ENCODE results near the gene C1QBP. TPM values are rescaled to one million over a fixed set of nuclear protein-coding genes. Genes with fewer than 3 reads are reported as not detected.

Gene C1QBP
- total RNA-seq, 1 donor from 2014 or later: 153 TPM

DNA sequence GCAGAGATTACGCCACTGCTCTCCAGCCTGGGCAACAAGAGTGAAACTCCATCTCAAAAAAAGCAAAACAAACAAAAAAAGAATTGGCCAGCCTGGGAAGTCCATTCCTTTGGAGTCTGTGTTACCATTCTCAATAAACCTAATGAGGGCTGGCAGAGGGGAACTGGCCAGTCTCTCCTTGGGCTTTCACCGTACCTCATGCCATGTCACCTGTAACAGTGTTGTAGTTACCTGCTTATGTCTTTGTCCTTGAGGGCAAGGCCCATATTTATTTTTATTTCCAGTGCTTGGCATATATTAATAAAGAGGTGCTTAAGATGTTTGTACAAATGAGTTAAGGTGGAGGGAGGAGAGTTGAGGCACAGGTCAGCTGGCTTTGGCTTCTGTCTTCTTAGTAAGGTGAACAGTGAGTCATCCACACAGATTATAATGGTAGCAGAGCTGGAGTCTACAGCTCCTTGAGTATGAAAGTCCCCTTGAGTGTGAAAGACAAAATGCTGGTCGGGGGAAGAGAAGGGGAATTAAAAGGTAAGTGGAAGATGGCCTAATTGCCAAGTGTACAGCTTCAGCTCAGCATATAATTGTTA, 8.4 kb downstream of the C1QBP start:
- Mint-ChIP-seq H3K4me3 (no peak overlapping the region), H3K36me3 (peaks cover 46% of the 10 kb centered on the region), H3K9me3 (no peaks in the 10 kb centered on the region), H3K4me1 (ENCODE audit: unreplicated experiment) (peaks cover 4% of the 10 kb centered on the region), H3K27ac (peak overlapping the region; percentile 5), H3K27me3 (no peaks in the 10 kb centered on the region)
- no peak for DNase-seq (ENCODE audit: extremely low spot score, unreplicated experiment)
- TF ChIP-seq, protein P1, sequence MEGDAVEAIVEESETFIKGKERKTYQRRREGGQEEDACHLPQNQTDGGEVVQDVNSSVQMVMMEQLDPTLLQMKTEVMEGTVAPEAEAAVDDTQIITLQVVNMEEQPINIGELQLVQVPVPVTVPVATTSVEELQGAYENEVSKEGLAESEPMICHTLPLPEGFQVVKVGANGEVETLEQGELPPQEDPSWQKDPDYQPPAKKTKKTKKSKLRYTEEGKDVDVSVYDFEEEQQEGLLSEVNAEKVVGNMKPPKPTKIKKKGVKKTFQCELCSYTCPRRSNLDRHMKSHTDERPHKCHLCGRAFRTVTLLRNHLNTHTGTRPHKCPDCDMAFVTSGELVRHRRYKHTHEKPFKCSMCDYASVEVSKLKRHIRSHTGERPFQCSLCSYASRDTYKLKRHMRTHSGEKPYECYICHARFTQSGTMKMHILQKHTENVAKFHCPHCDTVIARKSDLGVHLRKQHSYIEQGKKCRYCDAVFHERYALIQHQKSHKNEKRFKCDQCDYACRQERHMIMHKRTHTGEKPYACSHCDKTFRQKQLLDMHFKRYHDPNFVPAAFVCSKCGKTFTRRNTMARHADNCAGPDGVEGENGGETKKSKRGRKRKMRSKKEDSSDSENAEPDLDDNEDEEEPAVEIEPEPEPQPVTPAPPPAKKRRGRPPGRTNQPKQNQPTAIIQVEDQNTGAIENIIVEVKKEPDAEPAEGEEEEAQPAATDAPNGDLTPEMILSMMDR (conservative IDR thresholded peaks at IDR 0.05): no peak

DNA sequence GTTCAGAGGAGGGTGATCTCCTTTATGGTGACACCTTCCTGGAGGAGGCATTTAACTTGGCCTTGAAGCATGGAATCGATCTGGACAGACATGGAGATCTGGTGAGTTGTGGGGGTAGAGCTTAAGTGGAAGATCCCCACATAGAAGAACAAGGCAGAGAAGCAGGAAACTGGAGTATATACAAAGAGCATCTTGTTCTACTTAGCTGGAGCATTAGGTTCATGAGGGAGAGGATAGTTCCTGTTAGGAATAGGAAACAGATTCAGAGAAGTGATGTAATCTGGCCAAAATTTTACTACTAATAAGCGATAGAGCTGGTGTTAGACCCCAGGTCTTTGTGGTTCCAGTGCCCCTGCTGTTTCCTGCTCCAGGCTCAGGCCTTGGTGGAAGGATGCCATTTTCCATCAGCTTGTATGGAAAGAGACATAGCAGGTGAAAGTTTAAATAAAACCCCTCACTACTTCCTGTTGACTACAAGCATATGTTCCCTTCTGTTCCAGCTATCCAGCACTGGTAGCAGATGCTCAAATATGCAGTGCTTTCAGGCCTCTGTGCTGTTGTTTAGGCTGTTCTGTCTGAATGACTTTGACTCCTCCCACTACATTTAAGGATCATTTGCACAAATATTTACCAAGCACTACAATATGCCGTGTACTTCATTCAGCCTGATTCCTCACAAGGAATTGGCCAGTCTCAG, 9.6 kb downstream of the C1QBP start:
- no peaks in the 10 kb centered on the region for H3K27me3 Mint-ChIP-seq
- H3K27ac Mint-ChIP-seq: peak overlapping the region; percentile 3
- H3K4me1 Mint-ChIP-seq (ENCODE audit: unreplicated experiment): peaks cover 4% of the 10 kb centered on the region
- H3K4me3 Mint-ChIP-seq: no peak overlapping the region
- TF ChIP-seq, protein P1 (conservative IDR thresholded peaks at IDR 0.05): no peak
- H3K9me3 Mint-ChIP-seq: no peaks in the 10 kb centered on the region
- no peak for DNase-seq (ENCODE audit: extremely low spot score, unreplicated experiment)
- H3K36me3 Mint-ChIP-seq: peaks cover 49% of the 10 kb centered on the region

DNA sequence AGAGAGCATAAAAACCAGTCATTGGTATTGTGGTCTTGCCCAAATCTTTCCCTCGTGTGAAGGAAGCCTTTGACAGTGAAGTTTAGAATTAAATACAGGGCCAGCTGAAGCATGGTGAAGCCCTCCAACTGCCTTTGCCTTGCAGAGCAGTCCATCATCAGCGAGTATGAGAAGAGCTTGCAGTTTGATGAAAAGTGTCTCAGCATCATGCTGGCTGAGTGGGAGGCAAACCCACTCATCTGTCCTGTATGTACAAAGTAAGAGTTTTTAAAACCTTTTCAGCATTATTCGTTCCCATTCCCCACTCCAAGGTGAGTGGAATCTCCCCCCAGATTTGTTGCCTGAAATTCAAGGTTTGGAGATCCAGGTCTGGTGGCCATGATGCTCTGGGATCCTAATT, 13.1 kb downstream of the C1QBP start:
- DNase-seq (ENCODE audit: extremely low spot score, unreplicated experiment): no peak
- H3K9me3 Mint-ChIP-seq: no peaks in the 10 kb centered on the region
- TF ChIP-seq, protein P1 (conservative IDR thresholded peaks at IDR 0.05): no peak
- H3K4me1 Mint-ChIP-seq (ENCODE audit: unreplicated experiment): peaks cover 11% of the 10 kb centered on the region
- peaks cover 27% of the 10 kb centered on the region for H3K36me3 Mint-ChIP-seq
- H3K27ac Mint-ChIP-seq: no peak overlapping the region
- no peaks in the 10 kb centered on the region for H3K27me3 Mint-ChIP-seq
- H3K4me3 Mint-ChIP-seq: no peak overlapping the region

DNA sequence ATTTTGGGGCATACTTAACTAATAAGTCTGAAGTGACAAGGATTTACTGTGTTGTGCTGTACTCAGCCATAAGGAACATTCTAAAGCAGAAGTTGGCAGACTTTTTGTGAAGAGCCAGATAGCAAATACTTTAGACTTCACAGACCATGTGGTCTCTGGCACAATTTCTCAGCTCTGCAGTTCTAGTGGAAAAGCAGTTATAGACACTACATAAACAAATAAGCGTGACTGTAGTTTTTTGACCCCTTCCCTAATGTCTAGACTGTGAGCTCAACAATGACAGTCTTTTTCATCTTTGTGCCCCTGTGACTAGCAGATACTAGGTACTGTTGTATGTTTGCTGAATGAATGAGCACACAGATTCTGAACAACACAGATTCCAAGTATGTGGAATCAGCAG, 14.0 kb downstream of the C1QBP start:
- H3K4me3 Mint-ChIP-seq: no peak overlapping the region

GRCh38 chr17:5422505-5422904, 16.4 kb downstream of the C1QBP start:
- peaks cover 14% of the 10 kb centered on the region for H3K36me3 Mint-ChIP-seq
- peak overlapping the region; percentile 48 for H3K4me3 Mint-ChIP-seq
- peaks cover 16% of the 10 kb centered on the region for H3K4me1 Mint-ChIP-seq (ENCODE audit: unreplicated experiment)
- H3K9me3 Mint-ChIP-seq: no peaks in the 10 kb centered on the region
- H3K27ac Mint-ChIP-seq: peak overlapping the region; percentile 83
- TF ChIP-seq, protein P1 (conservative IDR thresholded peaks at IDR 0.05): no peak
- H3K27me3 Mint-ChIP-seq: no peaks in the 10 kb centered on the region
- no peak for DNase-seq (ENCODE audit: extremely low spot score, unreplicated experiment)

More for the DNA sequence above, 14.0 kb downstream of the C1QBP start:
- Mint-ChIP-seq H3K9me3 (no peaks in the 10 kb centered on the region), H3K27me3 (no peaks in the 10 kb centered on the region), H3K4me1 (ENCODE audit: unreplicated experiment) (peaks cover 16% of the 10 kb centered on the region), H3K27ac (no peak overlapping the region), H3K36me3 (peaks cover 29% of the 10 kb centered on the region)
- TF ChIP-seq, protein P1 (conservative IDR thresholded peaks at IDR 0.05): no peak
- no peak for DNase-seq (ENCODE audit: extremely low spot score, unreplicated experiment)

Measured in type B pancreatic cell (in vitro differentiated cells).